ENCODE measurements around the gene CCDC107. TPM values are rescaled to one million over a fixed set of nuclear protein-coding genes. Genes with fewer than 3 reads are reported as not detected.

CCDC107 gene
- total and polyA plus RNA-seq, 9 of the 15 experiments (the other 6 are each of a cell fraction or from before 2014, with no cell fraction given) = 0.35 to 11.3 (median 6.9) TPM; not detected in 1

GRCh38 chr9:35646533-35647265, 11.4 kb upstream of the CCDC107 start (continued):
- TF ChIP-seq RREB1 (CRISPR knock-in tag; IDR thresholded peaks at IDR 0.05) = 0 out of 2 replicates have a peak, but pooled peaks have one; percentile 23
- TF ChIP-seq ATF1 (CRISPR knock-in tag; IDR thresholded peaks at IDR 0.05) = no peak
- TF ChIP-seq ATF1 (tag; IDR thresholded peaks at IDR 0.05) = peak; percentile 71
- peak; percentile 66 for TF ChIP-seq KDM5B (IDR thresholded peaks at IDR 0.05; ENCODE audit: insufficient replicate concordance, low read depth, low read length)
- TF ChIP-seq STAT5A (IDR thresholded peaks at IDR 0.05; ENCODE audit: borderline replicate concordance, low read length) = no peak
- no peak for TF ChIP-seq CREB5 (CRISPR knock-in tag; IDR thresholded peaks at IDR 0.05)
- TF ChIP-seq ZBTB1 (CRISPR knock-in tag; IDR thresholded peaks at IDR 0.05; ENCODE audit: borderline replicate concordance, low read depth) = peak; percentile 75; the same call in 1 of the 2 replicates
- TF ChIP-seq JUN (IDR thresholded peaks at IDR 0.05; ENCODE audit: borderline replicate concordance, low read depth, low read length) = 0 out of 2 replicates have a peak, but pooled peaks have one; percentile 6
- TF ChIP-seq JUN (CRISPR knock-in tag; IDR thresholded peaks at IDR 0.05; ENCODE audit: borderline replicate concordance) = no peak
- no peak for TF ChIP-seq HMGXB4 (CRISPR knock-in tag; IDR thresholded peaks at IDR 0.05)
- no peak for TF ChIP-seq BRF1 (IDR thresholded peaks at IDR 0.05; ENCODE audit: borderline replicate concordance, extremely low read depth, insufficient read length)

Data from K562 (cell line).